Middle frontal gyrus (tissue), 1 donor: Measurements from ENCODE around the gene OR52J3.

Experiments used
- DNase-seq: peaks from one replicate; pipeline ENCODE4 v3.0.0-alpha.2; 2015; ENCODE audit warnings: low spot score; ENCODE audit errors: extremely low spot score

Gene OR52J3

GRCh38 chr11:5092821-5093585, 46.7 kb downstream of the OR52J3 start:
- no peak for DNase-seq

GRCh38 chr11:5096011-5096410, 49.7 kb downstream of the OR52J3 start:
- DNase-seq, result no peak
